GM18507 (cell line): Measurements from ENCODE around the gene UPK3BL1.
"Not testable (repeated sequence)": the region's sequence is repeated elsewhere in the genome, so short reads cannot be mapped to it uniquely, and the experiment has no call there.

ENCODE experiments used
- DNase-seq: peaks from one replicate; pipeline ENCODE4 v3.0.0; 2011; ENCODE audit warnings: low read depth; ENCODE audit not compliant: insufficient read length; ENCODE audit errors: extremely low spot score
- FAIRE-seq: peaks from 2 replicates; lab custom pipeline; 2011; peaks lifted over from hg19 to GRCh38; lab: Jason Lieb, UNC

UPK3BL1 gene

DNA sequence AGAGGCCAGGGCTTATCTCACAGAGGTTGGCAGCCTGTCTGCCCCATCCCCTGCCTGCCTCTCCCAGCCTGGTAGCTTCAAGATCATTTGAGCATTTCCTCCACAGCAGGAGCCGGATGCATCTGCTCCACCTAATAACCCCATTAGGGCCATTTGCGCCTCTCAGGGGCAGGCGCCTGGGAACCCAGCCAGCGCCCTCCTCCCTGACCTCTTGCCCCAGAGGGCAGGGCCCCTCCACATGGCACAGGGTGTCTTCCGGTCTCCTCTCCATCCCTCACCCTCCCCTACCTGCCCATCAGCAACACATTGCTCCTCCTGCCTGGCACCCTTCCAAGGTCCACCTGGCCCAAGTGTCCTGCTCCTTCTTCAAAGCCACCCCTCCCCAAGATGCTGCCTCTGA lies 7.2 kb downstream of the UPK3BL1 start:
- FAIRE-seq = not testable (repeated sequence)

DNA sequence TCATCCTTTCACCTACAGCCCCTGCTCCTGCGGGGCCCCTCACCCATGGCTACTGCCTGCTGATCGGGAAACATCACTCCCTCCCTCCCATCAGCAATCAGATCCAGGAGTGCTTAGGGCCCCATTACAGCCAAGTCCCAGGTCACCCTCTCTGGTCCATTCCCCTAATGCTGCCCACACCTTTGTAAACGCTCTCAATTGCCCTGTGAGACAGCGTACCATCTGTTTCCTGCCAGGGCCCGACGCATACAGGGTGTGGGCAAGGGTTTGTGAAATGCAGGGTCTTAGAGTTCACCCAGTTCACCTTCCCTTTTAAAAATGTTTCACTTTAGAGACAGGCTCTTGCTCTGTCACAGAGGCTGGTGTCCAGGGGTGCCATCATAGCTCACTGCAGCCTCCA lies 8.3 kb downstream of the UPK3BL1 start:
- FAIRE-seq, DNase-seq: not testable (repeated sequence)

More for the DNA sequence above, 7.2 kb downstream of the UPK3BL1 start:
- not testable (repeated sequence) for DNase-seq

DNA sequence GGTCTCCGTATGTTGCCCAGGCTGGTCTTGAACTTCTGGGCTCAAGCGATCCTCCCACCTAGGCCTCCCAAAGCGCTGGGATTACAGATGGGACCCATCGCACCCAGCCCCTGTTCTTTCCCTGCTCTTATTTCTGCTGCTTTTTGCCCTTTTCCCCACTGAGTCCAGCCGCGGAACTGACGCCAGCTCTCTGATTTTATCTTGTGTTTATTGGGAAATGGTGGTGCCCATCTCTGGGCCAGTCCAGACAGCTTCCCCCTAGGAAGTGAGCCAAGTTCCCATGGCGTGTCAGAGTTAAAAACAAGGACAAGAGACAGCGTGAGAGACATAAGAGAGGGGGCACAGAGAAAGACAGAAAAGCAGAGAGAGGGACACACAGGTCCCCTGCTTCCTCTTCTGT lies 12.0 kb downstream of the UPK3BL1 start:
- not testable (repeated sequence) for FAIRE-seq, DNase-seq

DNA sequence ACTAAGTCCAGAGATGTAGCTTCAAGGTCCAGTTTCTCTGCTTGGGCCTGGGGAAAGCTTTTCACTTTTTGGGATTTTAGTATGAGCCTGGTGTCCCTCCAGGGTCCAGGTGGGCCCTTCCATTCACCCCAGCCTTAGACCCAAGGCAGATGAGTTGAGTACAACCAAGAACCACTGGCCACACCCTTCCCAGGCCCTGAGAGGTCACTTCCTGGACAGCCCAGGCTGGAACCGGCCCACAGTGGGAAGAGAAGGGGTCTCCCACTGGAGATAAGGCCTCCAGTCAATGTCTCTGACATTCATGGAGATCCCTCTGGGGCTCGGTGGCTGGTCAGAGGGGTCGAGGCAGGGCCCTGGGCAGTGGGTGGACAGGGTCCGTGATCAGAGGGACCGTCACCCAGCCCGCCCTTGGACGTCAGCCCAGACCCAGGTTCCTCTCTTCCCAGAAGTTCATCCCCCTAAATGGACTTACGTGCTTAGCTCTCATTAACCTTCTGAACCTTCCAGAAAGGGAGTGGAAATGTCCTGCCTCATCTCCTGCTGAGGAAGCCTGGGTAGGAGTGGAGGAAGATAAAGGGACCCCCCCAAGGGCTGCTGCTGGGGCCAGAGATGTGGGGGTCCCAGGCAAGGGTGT lies 15.2 kb downstream of the UPK3BL1 start:
- DNase-seq, FAIRE-seq: not testable (repeated sequence)

DNA sequence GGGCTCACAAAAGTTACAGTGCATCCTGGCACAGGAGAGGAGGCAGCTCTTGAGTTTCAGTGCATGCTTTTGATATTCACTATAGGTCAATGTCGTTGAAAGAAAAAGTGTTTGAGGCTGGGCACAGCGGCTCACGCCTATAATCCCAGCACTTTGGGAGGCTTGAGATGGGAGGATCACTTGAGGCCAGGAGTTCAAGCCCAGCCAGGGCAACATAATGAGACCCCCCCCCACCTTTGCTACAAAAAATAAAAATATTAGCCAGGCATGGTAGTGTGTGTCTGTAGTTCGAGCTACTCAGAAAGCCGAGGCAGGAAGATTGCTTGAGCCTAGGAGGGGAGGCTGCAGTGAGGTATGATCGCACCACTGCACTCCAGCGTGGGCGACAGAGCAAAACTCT lies 24.5 kb downstream of the UPK3BL1 start:
- not testable (repeated sequence) for DNase-seq, FAIRE-seq

DNA sequence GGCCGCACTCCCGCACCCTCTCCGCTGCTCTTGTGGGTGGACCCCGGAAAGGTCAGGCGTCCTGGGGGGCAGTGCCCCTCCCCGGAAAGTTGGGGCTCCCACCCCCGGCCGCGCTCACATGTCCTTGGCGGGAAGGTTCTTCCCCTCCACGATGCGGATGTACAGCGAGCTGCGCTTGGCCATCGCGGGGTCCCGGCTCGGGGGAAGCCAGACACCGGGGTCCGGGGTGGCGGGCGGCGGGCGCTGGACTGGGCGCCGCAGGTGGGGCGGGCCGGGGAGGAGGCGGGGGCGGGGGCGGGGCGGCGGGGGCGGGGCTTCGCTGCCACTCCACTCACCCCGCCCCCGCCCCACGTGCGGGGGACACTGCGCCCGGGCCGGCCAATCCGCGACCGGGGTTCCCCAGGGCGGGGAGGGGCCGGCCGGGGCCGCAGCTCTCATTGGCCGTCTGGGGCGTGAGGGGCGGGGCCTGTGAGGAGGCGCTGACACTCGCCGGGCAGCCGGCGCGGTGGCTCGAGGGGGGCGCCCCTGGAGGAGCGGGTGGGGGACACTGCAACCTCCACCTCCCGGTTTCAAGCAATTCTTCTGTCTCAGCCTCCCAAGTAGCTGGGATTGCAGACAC lies 26.0 kb downstream of the UPK3BL1 start, which contains the start of gene RASA4:
RASA4 (minus strand) TSS at position 250 of the 619 bp plus-strand sequence; CDS start at position 183, 67 bp downstream.
- DNase-seq = not testable (repeated sequence)
- FAIRE-seq = peak; percentile 56

DNA sequence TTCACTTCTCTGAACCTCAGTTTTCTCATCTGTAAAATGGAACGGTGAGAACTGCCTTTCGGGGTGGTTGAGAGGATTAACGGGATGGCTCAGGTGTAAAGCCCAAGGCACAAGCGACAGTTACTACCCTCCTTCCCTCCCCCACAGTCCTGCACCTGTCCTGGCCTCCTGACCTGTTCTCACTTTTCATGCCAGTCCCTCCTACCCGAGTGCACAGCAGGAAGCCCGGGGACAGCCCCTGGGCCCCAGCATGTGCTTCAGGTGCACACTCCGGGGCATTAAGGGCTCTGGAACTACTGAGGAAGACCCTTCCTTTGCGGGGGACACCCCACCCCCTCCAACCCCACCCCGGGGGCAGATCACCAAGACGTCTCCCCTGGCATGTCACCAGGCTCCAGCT lies 26.7 kb downstream of the UPK3BL1 start:
- not testable (repeated sequence) for FAIRE-seq, DNase-seq

DNA sequence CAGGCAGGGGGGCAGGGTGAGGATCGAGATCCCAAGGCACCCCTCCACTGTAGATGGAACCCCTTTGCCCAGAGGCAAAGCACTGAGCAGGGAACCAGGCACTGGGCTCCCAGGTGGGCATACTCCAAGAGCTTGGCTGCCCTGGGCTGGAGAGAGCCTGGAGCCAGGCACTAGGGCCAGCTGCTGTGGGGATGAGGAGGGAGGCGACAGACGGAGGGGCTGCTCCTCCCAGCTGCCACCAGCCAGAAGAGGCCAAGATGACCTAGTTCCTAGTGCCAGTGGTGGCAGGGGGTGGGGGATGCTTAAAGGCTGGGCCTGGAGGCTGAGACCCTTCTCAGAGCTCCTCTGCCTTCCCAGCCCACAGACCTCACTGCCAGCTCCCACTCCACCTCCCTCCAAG lies 27.7 kb downstream of the UPK3BL1 start:
- FAIRE-seq, DNase-seq: not testable (repeated sequence)

DNA sequence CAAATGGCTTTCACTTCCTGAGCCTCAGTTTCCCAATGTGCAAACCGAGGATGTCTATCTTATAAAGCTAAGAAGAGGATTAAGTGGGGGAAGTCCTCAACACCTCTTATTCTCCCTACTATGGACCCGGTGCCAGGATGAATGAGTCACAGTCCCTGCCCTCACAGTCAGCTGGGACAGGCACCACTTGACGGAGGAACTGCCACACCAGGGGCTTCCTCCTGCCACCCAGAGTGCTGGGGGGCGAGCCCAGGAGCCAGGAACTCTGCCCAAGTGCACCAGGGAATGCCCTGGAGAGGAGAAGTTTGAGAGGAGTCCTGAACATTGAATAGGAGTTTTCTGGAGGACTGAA lies 28.3 kb downstream of the UPK3BL1 start:
- DNase-seq, FAIRE-seq: not testable (repeated sequence)

DNA sequence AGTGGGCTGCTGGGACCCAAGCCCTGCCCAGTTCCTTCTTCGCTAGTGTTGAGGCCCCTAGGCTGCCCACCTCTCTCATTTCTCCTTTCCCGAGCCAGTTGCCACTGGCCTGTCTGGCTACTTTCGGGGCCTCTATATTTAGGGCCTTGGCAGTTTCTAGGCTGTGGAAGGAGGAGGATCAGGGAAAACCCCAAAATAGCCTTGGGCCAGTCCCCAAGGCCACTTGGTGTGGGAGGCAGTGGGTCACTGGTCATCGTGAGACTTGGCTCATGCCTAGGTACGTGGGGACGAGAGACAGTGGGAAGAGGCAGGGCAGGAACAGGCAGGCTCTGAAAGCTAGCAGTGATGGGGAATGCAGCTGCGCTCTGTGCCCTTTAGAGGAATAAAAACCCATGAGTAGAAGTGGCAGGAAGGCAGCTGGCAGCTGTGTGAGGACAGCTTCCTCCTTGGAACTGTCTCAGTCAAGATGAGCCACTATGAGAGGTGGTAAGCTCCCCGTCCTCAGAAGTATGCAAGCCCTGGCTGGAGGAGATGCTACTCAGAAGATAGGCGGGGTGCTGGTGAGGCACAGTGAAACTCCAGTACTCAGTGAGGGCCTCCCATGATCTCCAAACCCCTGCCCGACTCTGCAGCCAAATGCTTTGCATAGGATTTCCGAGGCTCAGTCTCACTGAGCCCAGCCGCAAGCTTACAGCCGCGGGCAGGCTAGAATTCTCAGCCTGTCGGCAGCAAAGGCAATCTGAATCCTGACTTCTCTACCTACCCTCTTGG lies 28.8 kb downstream of the UPK3BL1 start:
- DNase-seq = not testable (repeated sequence)
- peak; percentile 95 for FAIRE-seq

DNA sequence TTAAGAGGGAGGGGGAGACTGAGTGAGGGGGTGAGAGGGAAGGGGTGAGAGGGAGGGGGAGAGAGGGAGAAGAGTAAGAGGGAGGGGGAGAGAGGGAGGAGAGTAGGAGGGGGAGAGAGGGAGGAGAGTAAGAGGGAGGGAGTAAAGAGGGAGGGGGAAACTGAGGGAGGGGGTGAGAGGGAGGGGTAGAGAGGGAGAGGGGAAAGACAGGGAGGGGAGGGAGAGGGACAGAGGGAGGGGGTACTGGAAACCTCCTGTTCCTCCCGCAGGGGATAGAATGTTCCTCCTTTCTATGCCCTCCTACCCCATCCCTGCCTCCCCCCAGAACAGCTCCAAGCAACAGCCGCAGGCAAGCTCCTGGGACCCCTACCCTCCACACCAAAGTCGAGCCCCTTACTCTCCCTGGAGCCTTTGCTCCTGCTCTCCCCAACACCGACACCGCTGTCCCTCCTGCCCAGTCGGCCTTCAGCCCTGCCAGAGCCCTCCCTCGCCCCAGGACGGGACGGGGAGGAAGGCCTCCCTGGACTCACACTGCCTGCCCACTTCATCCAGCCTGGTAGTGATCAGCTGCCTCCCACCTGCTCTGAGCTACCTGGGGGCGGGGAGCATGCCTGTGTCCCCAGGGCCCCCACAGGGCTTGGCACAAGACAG lies 30.8 kb downstream of the UPK3BL1 start:
- not testable (repeated sequence) for FAIRE-seq, DNase-seq

DNA sequence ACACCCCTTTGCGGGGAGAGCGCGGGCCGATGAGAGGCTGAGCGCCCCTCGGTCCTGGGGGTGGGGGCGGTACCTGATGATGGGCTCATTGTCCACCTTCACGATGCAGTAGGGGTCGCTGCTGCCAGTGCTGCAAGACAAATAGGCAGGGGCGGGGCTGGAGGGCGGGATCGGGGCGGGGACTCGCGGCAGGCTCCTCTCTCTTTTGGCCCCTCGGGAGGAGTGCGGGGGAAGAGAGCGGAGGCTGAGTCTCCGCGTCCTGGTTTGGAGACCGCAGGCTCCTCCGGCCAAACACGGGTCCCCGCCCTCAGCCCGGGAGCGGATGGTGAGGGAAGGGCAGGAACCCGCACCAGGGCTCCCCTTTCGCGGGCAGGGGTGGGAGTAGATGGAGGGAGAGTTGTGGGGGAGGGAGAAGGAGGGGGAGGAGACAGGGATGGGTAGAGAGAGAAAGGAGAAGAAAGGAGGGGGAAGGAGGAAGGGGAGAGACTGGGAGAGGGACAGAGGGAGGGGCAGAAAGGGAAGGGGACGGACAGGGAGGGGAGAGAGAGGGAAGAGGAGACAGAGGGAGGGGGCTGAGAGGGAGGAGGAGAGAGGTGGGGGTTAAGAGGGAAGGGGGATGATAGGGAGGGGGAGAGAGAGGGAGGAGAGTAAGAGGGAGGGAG lies 31.4 kb downstream of the UPK3BL1 start:
- not testable (repeated sequence) for DNase-seq
- peak; percentile 73 for FAIRE-seq

DNA sequence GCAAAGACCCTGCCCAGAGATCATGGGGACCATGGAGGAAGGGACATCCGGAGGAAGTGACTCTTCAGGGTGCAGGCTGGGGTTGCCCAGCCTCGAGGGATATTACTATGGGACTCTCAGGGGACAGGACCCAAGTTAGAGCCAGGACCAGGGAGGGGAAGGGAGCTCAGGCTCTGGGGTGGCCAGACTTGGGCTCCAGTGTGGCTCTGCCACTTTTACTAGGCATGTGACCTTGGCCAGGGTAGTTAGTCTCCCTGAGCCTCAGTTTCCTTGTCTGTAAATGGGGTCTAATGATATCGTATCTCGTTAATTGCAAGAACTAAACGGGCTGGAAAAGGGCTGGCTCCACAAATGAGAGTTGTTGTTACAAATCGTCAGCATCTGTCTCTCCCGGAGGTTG lies 32.1 kb downstream of the UPK3BL1 start:
- DNase-seq, FAIRE-seq: not testable (repeated sequence)

DNA sequence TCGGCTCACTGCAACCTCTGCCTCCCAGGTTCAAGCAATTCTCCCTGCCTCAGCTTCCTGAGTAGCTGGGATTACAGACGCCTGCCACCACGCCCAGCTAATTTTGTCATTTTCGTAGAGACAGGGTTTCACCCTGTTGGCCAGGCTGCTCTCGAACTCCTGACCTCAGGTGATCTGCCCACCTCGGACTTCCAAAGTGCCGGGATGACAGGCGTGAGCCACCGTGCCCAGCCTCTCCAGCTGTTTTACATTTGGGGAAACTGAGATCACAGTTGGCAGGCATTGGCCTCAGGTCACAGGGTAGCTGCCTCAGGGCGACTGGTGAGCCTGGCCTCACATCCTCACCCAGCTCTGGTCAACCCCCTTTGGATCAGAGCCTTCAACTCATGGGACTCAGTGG lies 32.9 kb downstream of the UPK3BL1 start:
- not testable (repeated sequence) for FAIRE-seq

DNA sequence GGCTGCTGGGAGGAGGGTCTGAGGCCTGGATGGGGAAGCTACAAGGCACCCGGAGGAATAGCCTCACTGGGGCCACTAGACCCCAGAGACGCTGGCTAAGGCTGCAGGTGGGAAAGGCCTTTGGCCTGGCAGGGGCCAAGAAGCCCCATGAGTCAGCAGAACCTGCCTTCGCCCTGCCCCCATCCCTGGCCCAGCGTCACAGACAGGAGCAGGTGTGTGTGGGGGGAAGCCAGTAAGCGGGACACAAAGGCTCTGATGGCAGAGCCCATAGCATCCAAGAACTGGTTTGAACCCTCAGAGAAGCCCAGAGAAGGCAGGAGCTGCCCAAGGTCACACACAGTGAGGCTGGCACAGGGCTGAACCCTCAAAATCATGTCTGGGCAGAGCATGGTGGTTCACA lies 35.7 kb downstream of the UPK3BL1 start:
- not testable (repeated sequence) for DNase-seq, FAIRE-seq

More for the DNA sequence above, 32.9 kb downstream of the UPK3BL1 start:
- DNase-seq = not testable (repeated sequence)

DNA sequence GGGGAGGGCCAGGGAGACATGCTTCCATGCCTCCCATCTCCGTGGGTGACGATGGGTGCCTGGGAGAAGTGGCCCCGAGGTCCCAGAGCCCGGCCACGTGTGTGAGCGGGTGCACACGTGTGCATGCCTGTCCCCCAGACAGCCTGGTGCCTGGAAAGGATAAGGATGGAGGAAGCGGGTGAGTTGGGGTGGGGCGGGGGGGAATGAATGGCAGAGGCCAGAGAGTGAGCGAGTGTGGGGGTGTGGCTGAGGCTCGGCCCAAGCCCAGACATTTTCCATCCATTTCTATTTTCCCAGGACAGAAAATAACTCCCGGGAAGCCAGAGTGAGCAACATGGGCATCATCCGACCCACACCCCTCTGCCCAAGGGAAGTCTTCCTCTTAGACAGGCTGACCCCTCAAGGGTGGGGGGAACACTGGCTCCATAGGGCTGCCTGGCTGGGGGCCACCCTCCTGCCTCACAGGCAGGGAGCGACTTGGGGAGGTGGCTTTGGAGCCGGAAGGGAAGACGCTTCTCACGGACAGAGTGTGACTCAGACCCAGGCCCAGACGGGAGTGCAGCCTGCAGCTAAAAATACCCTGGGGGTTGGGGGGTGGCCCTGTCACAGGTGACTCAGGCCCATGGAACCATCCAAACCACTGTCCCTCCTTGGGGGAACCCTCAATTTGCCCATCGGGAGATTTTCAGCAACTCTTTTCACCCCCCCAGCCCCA lies 38.0 kb downstream of the UPK3BL1 start:
- not testable (repeated sequence) for FAIRE-seq, DNase-seq

DNA sequence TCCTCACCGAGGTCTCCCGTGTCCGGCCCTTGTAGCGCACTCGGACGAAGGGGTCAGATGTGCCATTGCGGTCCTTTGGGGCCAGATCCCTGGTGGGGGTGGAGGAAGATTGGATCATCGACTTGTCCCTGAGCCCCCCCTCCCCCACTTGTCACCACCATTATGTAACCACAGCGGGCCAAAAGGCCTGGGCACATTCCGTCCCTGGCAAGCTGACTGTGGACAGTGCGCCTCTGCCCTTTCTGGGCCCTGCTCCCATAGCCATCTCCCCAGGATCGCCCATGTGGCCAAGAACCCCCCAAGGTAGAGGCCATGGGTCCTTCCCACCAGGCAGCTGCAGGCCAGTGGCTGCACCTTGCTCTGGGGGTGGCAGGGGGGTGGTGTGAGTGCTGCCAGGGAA lies 40.3 kb downstream of the UPK3BL1 start:
- FAIRE-seq, DNase-seq: not testable (repeated sequence)

DNA sequence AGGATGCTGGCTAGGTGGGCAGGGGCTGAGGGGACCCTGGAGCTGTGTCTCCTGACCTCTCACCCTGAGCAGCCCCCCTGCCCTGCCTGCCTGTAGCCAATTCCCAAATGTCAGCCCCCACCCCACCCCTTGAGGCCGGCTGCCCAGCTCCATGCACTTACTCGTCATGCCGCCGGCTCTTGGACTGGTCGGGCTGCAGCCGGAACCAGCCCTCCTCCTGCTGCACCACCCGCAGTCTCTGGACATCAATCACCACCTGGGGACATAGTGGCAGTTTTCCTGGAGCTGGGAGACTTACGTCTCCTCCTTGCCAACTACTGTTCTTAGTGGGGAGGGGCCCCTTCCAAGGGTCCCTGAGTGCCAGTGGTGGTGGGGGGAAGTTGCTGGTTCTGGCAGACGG lies 42.9 kb downstream of the UPK3BL1 start:
- not testable (repeated sequence) for FAIRE-seq, DNase-seq
